Esophagus squamous epithelium (tissue), 4 donors: Measurements from ENCODE around the gene WDR3.

Experiments
- POLR2A ChIP-seq, 4 donors: fragments of 450-650 bp; IDR thresholded peaks; one replicate each; pipeline ENCODE4 v1.6.1; 2017; ENCODE audit warnings: antibody characterized with exemption in 4 of 4, mild to moderate bottlenecking in 4 of 4, moderate library complexity in 3 of 4
- TF ChIP-seq, protein P1 (sequence below), 6 experiments: fragments of 450-650 bp in 4 of 6; fragments of 200-600 bp in 2 of 6; sonication (generic) in 2 of 6; IDR thresholded peaks; one replicate each; pipeline ENCODE4 v1.5.1; 2016 to 2019; ENCODE audit warnings: antibody characterized with exemption in 6 of 6, mild to moderate bottlenecking in 4 of 6, moderate library complexity in 4 of 6

- no peak for TF ChIP-seq POLR2A (IDR thresholded peaks at IDR 0.05)
- TF ChIP-seq, protein P1, sequence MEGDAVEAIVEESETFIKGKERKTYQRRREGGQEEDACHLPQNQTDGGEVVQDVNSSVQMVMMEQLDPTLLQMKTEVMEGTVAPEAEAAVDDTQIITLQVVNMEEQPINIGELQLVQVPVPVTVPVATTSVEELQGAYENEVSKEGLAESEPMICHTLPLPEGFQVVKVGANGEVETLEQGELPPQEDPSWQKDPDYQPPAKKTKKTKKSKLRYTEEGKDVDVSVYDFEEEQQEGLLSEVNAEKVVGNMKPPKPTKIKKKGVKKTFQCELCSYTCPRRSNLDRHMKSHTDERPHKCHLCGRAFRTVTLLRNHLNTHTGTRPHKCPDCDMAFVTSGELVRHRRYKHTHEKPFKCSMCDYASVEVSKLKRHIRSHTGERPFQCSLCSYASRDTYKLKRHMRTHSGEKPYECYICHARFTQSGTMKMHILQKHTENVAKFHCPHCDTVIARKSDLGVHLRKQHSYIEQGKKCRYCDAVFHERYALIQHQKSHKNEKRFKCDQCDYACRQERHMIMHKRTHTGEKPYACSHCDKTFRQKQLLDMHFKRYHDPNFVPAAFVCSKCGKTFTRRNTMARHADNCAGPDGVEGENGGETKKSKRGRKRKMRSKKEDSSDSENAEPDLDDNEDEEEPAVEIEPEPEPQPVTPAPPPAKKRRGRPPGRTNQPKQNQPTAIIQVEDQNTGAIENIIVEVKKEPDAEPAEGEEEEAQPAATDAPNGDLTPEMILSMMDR (IDR thresholded peaks at IDR 0.05) = no peak
Measured at GRCh38 chr1:118013336-118013735, 83.8 kb downstream of the WDR3 start.
